GM12878 (cell line): ENCODE data around the gene TLK2.
"Not testable (repeated sequence)": the region's sequence is repeated elsewhere in the genome, so short reads cannot be mapped to it uniquely, and the experiment has no call there.

ENCODE experiments used
- CHD2 ChIP-seq: IDR thresholded peaks from 2 replicates; pipeline ENCODE4 v1.6.1; 2011; ENCODE audit warnings: low read depth, low read length, improper control_type of control experiment, borderline replicate concordance
- FOXM1 ChIP-seq: IDR thresholded peaks from 2 replicates; pipeline ENCODE4 v1.6.1; 2012; ENCODE audit warnings: low read depth, mild to moderate bottlenecking, inconsistent platforms, low read length, moderate library complexity
- TAF1 ChIP-seq: IDR thresholded peaks from 2 replicates; pipeline ENCODE4 v1.6.1; 2011; ENCODE audit warnings: mild to moderate bottlenecking, low read depth, low read length, borderline replicate concordance
- TARDBP ChIP-seq: IDR thresholded peaks from 2 replicates; pipeline ENCODE4 v1.6.1; 2016; ENCODE audit warnings: borderline replicate concordance
- TF ChIP-seq, protein P1 (sequence below), 3 experiments: IDR thresholded peaks in 2 of 3; conservative IDR thresholded peaks in 1 of 3; 2 replicates each; pipeline ENCODE4 v1.5.1; 2011; ENCODE audit warnings: low read depth in 3 of 3, low read length in 3 of 3, mild to moderate bottlenecking in 3 of 3, control low read depth in 2 of 3, moderate library complexity in 2 of 3, inconsistent platforms in 1 of 3, mixed read lengths in 1 of 3; ENCODE audit not compliant: control insufficient read depth in 2 of 3, insufficient read depth in 1 of 3; ENCODE audit errors: extremely low read depth in 1 of 3

GRCh38 chr17:62613095-62613494 lies 134.5 kb downstream of the TLK2 start:
- TF ChIP-seq, protein P1, sequence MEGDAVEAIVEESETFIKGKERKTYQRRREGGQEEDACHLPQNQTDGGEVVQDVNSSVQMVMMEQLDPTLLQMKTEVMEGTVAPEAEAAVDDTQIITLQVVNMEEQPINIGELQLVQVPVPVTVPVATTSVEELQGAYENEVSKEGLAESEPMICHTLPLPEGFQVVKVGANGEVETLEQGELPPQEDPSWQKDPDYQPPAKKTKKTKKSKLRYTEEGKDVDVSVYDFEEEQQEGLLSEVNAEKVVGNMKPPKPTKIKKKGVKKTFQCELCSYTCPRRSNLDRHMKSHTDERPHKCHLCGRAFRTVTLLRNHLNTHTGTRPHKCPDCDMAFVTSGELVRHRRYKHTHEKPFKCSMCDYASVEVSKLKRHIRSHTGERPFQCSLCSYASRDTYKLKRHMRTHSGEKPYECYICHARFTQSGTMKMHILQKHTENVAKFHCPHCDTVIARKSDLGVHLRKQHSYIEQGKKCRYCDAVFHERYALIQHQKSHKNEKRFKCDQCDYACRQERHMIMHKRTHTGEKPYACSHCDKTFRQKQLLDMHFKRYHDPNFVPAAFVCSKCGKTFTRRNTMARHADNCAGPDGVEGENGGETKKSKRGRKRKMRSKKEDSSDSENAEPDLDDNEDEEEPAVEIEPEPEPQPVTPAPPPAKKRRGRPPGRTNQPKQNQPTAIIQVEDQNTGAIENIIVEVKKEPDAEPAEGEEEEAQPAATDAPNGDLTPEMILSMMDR (IDR thresholded peaks at IDR 0.05 in 2 of 3, conservative IDR thresholded peaks at IDR 0.05 in 1 of 3; ENCODE audit: control insufficient read depth in 2 of 3, extremely low read depth in 1 of 3, insufficient read depth in 1 of 3, low read depth in 3 of 3, low read length in 3 of 3): not testable (repeated sequence)
- TF ChIP-seq FOXM1, TAF1, CHD2, TARDBP: not testable (repeated sequence)
